ENCODE measurements around the gene KAZALD1. TPM values are rescaled to one million over a fixed set of nuclear protein-coding genes. Genes with fewer than 3 reads are reported as not detected.
A peak's percentile ranks its signal among the peaks of the same experiment; 100 is the strongest.

The KAZALD1 gene
- total and polyA plus RNA-seq, 4 experiments from 2014 or later: not detected

GRCh38 chr10:101071885-101072433 lies 10.2 kb downstream of the KAZALD1 start:
- peaks cover 8% of the 10 kb centered on the region for H3K4me1 ChIP-seq (ENCODE audit: insufficient read depth, low read length)
- intact Hi-C loops (cut with micrococcal nuclease): no loop called here
- peaks cover 29 to 46% of the 10 kb centered on the region in 2 donors for H3K27me3 Mint-ChIP-seq
- H3K36me3 Mint-ChIP-seq: peaks cover 0 to 2% of the 10 kb centered on the region in 2 donors
- H3K4me3 ChIP-seq (ENCODE audit: low read length in 2 of 2): no peak overlapping the region
- POLR2A ChIA-PET (ENCODE audit: partially characterized antibody): no interaction called here
- no peak overlapping the region for H3K4me3 Mint-ChIP-seq
- H3K27me3 ChIP-seq (ENCODE audit: insufficient read depth, low read length): peaks cover 19% of the 10 kb centered on the region
- H3K27ac Mint-ChIP-seq: peak overlapping the region in 1 of 7 donors; percentile 9
- peaks cover 0 to 6% (median 2%) of the 10 kb centered on the region in 4 donors for H3K4me1 Mint-ChIP-seq
- H3K36me3 ChIP-seq (ENCODE audit: insufficient read depth, low read length): no peaks in the 10 kb centered on the region
- DNase-seq: no peak
- H3K9me3 Mint-ChIP-seq: no peaks in the 10 kb centered on the region
- H3K27ac ChIP-seq (ENCODE audit: low read depth, low read length): no peak overlapping the region
- no peaks in the 10 kb centered on the region for H3K9me3 ChIP-seq (ENCODE audit: control insufficient read depth in 1 of 2, low read length in 2 of 2)
- CTCF ChIA-PET (ENCODE audit: partially characterized antibody): interaction anchor here (1.0 to 18.0 kb wide), 3 partner anchors 23 to 70 kb away, joined by 4 to 645 read pairs (median 6); partner anchors contain the start of gene KAZALD1

GRCh38 chr10:101072923-101073322 lies 11.1 kb downstream of the KAZALD1 start:
- Histone ChIP-seq H3K36me3 (ENCODE audit: insufficient read depth, low read length) (no peaks in the 10 kb centered on the region), H3K4me1 (ENCODE audit: insufficient read depth, low read length) (no peaks in the 10 kb centered on the region), H3K4me3 (ENCODE audit: low read length in 2 of 2) (no peak overlapping the region), H3K27me3 (ENCODE audit: insufficient read depth, low read length) (peaks cover 11% of the 10 kb centered on the region), H3K9me3 (ENCODE audit: control insufficient read depth in 1 of 2, low read length in 2 of 2) (no peaks in the 10 kb centered on the region), H3K27ac (ENCODE audit: low read depth, low read length) (no peak overlapping the region)
- Mint-ChIP-seq H3K4me3 (no peak overlapping the region), H3K27ac (no peak overlapping the region), H3K27me3 (peaks cover 31 to 45% of the 10 kb centered on the region in 2 donors), H3K9me3 (no peaks in the 10 kb centered on the region), H3K4me1 (peaks cover 0 to 1% (median 0%) of the 10 kb centered on the region in 4 donors), H3K36me3 (no peaks in the 10 kb centered on the region)
- no peak for DNase-seq
- ChIA-PET POLR2A (ENCODE audit: partially characterized antibody) (no interaction called here), CTCF (ENCODE audit: partially characterized antibody) (no interaction called here)
- intact Hi-C loops (cut with micrococcal nuclease): no loop called here

GRCh38 chr10:101073631-101074030 lies 11.8 kb downstream of the KAZALD1 start:
- no peaks in the 10 kb centered on the region for H3K4me1 ChIP-seq (ENCODE audit: insufficient read depth, low read length)
- Mint-ChIP-seq H3K4me1 (no peaks in the 10 kb centered on the region), H3K27me3 (peaks cover 35 to 49% of the 10 kb centered on the region in 2 donors), H3K4me3 (no peak overlapping the region), H3K36me3 (no peaks in the 10 kb centered on the region), H3K9me3 (no peaks in the 10 kb centered on the region), H3K27ac (no peak overlapping the region)
- H3K27me3 ChIP-seq (ENCODE audit: insufficient read depth, low read length): peaks cover 11% of the 10 kb centered on the region
- ChIA-PET CTCF (ENCODE audit: partially characterized antibody) (interaction anchor here (1.4 to 1.9 kb wide), 2 partner anchors 16 to 22 kb away, joined by 3 to 7 read pairs; no protein-coding TSS in a partner anchor), POLR2A (ENCODE audit: partially characterized antibody) (no interaction called here)
- no peak for DNase-seq
- intact Hi-C loops (cut with micrococcal nuclease): no loop called here
- H3K36me3 ChIP-seq (ENCODE audit: insufficient read depth, low read length): no peaks in the 10 kb centered on the region
- no peaks in the 10 kb centered on the region for H3K9me3 ChIP-seq (ENCODE audit: control insufficient read depth in 1 of 2, low read length in 2 of 2)
- H3K4me3 ChIP-seq (ENCODE audit: low read length in 2 of 2): no peak overlapping the region
- H3K27ac ChIP-seq (ENCODE audit: low read depth, low read length): no peak overlapping the region

GRCh38 chr10:101075775-101076174 lies 14.0 kb downstream of the KAZALD1 start:
- no peaks in the 10 kb centered on the region for H3K9me3 ChIP-seq (ENCODE audit: control insufficient read depth in 1 of 2, low read length in 2 of 2)

DNA sequence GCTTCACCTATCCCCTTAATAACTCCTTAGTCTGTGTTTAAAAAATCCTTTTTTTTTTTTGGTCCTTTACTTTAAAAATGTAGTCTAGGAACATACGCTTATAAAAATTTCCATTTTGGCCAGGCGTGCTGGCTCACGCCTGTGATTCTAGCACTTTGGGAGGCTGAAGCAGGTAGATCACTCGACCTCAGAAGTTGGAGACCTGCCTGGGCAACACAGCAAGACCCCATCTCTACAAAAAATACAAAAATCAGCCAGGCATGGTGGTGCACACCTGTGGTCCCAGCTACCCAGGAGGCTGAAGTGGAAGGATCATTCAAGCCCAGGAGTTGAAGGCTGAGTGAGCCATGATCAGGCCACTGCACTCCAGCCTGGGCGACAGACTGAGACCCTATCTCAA lies 14.8 kb downstream of the KAZALD1 start:
- no peak overlapping the region for H3K27ac ChIP-seq (ENCODE audit: low read depth, low read length)
- POLR2A ChIA-PET (ENCODE audit: partially characterized antibody): no interaction called here
- Mint-ChIP-seq H3K4me3 (no peak overlapping the region), H3K27ac (no peak overlapping the region), H3K9me3 (no peaks in the 10 kb centered on the region), H3K4me1 (no peaks in the 10 kb centered on the region), H3K36me3 (no peaks in the 10 kb centered on the region), H3K27me3 (peaks cover 46 to 70% of the 10 kb centered on the region in 2 donors)
- DNase-seq: no peak
- H3K27me3 ChIP-seq (ENCODE audit: insufficient read depth, low read length): peaks cover 11% of the 10 kb centered on the region
- no peaks in the 10 kb centered on the region for H3K4me1 ChIP-seq (ENCODE audit: insufficient read depth, low read length)
- H3K9me3 ChIP-seq (ENCODE audit: control insufficient read depth in 1 of 2, low read length in 2 of 2): no peaks in the 10 kb centered on the region
- CTCF ChIA-PET (ENCODE audit: partially characterized antibody): interaction anchor here (1.1 to 2.1 kb wide), 3 partner anchors 25 to 65 kb away, joined by 4 to 8 read pairs (median 4); no protein-coding TSS in a partner anchor
- intact Hi-C loops (cut with micrococcal nuclease): no loop called here
- H3K36me3 ChIP-seq (ENCODE audit: insufficient read depth, low read length): no peaks in the 10 kb centered on the region
- H3K4me3 ChIP-seq (ENCODE audit: low read length in 2 of 2): no peak overlapping the region

More at GRCh38 chr10:101075775-101076174, 14.0 kb downstream of the KAZALD1 start:
- Histone ChIP-seq H3K4me3 (ENCODE audit: low read length in 2 of 2) (no peak overlapping the region), H3K27me3 (ENCODE audit: insufficient read depth, low read length) (peaks cover 11% of the 10 kb centered on the region), H3K36me3 (ENCODE audit: insufficient read depth, low read length) (no peaks in the 10 kb centered on the region), H3K27ac (ENCODE audit: low read depth, low read length) (no peak overlapping the region), H3K4me1 (ENCODE audit: insufficient read depth, low read length) (no peaks in the 10 kb centered on the region)
- no peaks in the 10 kb centered on the region for H3K9me3 Mint-ChIP-seq
- H3K27me3 Mint-ChIP-seq: peaks cover 41 to 63% of the 10 kb centered on the region in 2 donors
- no peak overlapping the region for H3K4me3 Mint-ChIP-seq
- CTCF ChIA-PET (ENCODE audit: partially characterized antibody): interaction anchor here (0.6 to 2.1 kb wide), 4 partner anchors 9 to 66 kb away, joined by 3 to 8 read pairs (median 4); no protein-coding TSS in a partner anchor
- H3K27ac Mint-ChIP-seq: no peak overlapping the region
- intact Hi-C loops (cut with micrococcal nuclease): no loop called here
- H3K36me3 Mint-ChIP-seq: no peaks in the 10 kb centered on the region
- H3K4me1 Mint-ChIP-seq: no peaks in the 10 kb centered on the region
- POLR2A ChIA-PET (ENCODE audit: partially characterized antibody): no interaction called here
- no peak for DNase-seq

DNA sequence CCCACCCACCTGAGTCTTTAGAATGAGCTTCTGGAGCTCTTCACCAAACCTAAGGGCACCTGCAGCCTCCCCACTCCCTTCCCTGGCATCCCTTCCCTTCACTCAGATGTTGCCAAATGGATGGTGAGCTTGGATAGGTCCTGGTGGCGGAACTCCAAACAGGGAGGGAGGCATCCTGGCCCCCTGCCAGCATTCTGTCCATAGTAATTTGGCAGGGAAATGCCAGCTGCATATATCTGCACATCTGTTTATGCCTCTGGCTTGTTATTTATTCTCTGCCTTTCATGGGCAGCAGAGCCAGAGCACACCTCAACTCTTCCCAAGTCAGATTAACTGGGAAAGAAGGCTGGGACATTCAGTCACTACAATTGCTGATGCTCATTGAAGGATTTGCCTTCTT lies 18.1 kb downstream of the KAZALD1 start:
- H3K4me3 ChIP-seq (ENCODE audit: low read length in 2 of 2): no peak overlapping the region
- Mint-ChIP-seq H3K27ac (no peak overlapping the region), H3K4me1 (no peaks in the 10 kb centered on the region), H3K4me3 (no peak overlapping the region), H3K9me3 (no peaks in the 10 kb centered on the region), H3K27me3 (peaks cover 41 to 59% of the 10 kb centered on the region in 2 donors), H3K36me3 (no peaks in the 10 kb centered on the region)
- intact Hi-C loops (cut with micrococcal nuclease): no loop called here
- no peak overlapping the region for H3K27ac ChIP-seq (ENCODE audit: low read depth, low read length)
- POLR2A ChIA-PET (ENCODE audit: partially characterized antibody): no interaction called here
- CTCF ChIA-PET (ENCODE audit: partially characterized antibody): interaction anchor here (1.2 to 1.6 kb wide), 4 partner anchors 8 to 62 kb away, joined by 3 to 5 read pairs (median 4); no protein-coding TSS in a partner anchor
- no peak for DNase-seq
- no peaks in the 10 kb centered on the region for H3K9me3 ChIP-seq (ENCODE audit: control insufficient read depth in 1 of 2, low read length in 2 of 2)
- H3K27me3 ChIP-seq (ENCODE audit: insufficient read depth, low read length): peaks cover 21% of the 10 kb centered on the region
- H3K36me3 ChIP-seq (ENCODE audit: insufficient read depth, low read length): no peaks in the 10 kb centered on the region
- no peaks in the 10 kb centered on the region for H3K4me1 ChIP-seq (ENCODE audit: insufficient read depth, low read length)

DNA sequence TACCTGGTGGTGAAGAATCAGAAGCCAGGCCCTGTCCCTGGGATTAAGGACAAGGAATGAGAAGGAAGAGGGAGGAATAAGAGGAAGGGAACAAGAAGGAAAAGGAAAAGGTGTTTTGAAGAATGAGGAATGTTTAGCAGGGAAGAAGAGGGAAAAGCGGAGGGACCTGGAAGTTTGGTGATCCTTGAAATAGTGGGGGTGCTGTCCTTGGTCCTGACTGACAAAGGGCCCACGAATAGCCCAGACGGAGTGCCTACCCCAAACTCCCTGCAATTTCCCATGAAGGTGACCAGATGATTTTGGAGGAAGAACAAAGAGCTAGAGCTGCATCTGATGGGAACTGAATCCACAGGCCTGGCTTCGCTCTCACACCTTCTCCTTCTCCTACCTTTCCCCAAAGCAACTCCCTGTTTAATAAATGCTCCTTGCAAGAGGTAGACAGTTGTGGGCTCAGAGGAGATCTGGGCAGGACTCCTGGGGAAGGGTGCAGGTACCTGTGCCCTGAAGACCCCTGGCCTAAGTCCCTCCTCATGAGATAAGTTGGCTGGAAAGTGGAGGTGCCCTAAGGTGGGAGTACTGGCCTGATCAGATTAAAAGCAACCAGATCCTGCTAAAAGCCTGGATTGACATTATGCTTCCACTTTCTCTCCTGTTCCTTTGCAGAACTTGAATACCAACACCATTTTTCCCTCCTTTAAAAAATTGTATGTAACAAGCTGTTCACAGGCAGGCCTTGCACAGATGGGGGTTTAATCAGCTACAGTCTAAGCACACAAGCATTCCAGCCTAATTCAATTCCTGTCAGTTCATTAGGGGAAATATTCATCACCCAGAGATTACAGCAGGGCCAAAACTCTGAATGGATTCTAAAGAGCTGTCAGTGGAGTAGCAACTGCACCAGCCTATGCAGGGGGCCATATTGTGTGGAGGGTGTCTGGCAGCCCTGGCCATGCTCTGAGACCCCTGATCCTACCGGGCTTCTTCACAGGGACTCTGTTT lies 19.4 kb downstream of the KAZALD1 start:
- Mint-ChIP-seq H3K4me3 (no peak overlapping the region), H3K9me3 (no peaks in the 10 kb centered on the region), H3K27ac (no peak overlapping the region), H3K4me1 (no peaks in the 10 kb centered on the region), H3K27me3 (peaks cover 34 to 55% of the 10 kb centered on the region in 2 donors), H3K36me3 (no peaks in the 10 kb centered on the region)
- no peak overlapping the region for H3K4me3 ChIP-seq (ENCODE audit: low read length in 2 of 2)
- H3K27ac ChIP-seq (ENCODE audit: low read depth, low read length): no peak overlapping the region
- POLR2A ChIA-PET (ENCODE audit: partially characterized antibody): no interaction called here
- CTCF ChIA-PET (ENCODE audit: partially characterized antibody): no interaction called here
- H3K27me3 ChIP-seq (ENCODE audit: insufficient read depth, low read length): peaks cover 15% of the 10 kb centered on the region
- DNase-seq: no peak
- H3K36me3 ChIP-seq (ENCODE audit: insufficient read depth, low read length): no peaks in the 10 kb centered on the region
- intact Hi-C loops (cut with micrococcal nuclease): no loop called here
- no peaks in the 10 kb centered on the region for H3K9me3 ChIP-seq (ENCODE audit: control insufficient read depth in 1 of 2, low read length in 2 of 2)
- H3K4me1 ChIP-seq (ENCODE audit: insufficient read depth, low read length): no peaks in the 10 kb centered on the region
